ENCODE data around the gene NLRC3. TPM values are rescaled to one million over a fixed set of nuclear protein-coding genes. Genes with fewer than 3 reads are reported as not detected.

Gene NLRC3
- total RNA-seq, 3 donors from 2014 or later, result 0.64 to 1.6 (median 1.3) TPM

DNA sequence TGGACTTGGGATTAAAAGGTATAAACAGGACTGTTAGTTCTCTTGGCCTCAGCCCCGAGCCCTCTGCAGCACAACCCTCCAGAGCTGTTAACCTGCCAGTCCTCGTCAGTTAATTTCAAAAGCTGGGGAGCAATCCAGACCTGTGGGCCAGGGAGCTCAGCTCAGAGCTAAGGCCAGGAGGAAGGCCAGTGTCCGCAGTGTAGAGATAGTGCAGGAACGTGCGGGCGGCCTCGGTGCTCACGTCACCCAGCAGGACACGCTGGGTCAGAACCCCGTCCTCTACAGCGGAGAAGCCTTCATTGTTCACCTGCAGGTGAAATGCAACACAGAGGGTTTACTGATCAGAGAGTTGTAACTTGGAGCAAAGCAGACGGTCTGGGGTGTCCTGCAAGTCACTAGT is 15.4 kb upstream of the NLRC3 start:
- H3K9me3 ChIP-seq, result no peaks in the 10 kb centered on the region
- no peaks in the 10 kb centered on the region for H3K27me3 ChIP-seq
- no peaks in the 10 kb centered on the region for H3K4me1 ChIP-seq
- intact Hi-C loops (cut with DNase I; ENCODE audit: low total_unique reads), result no loop called here
- H3K36me3 ChIP-seq, result no peaks in the 10 kb centered on the region
- H3K27ac ChIP-seq, result no peak overlapping the region
- no peak for TF ChIP-seq CTCF (IDR thresholded peaks at IDR 0.05)
- TF ChIP-seq POLR2AphosphoS5 (IDR thresholded peaks at IDR 0.05), result no peak
- no peak for TF ChIP-seq POLR2A (IDR thresholded peaks at IDR 0.05)
- DNase-seq (ENCODE audit: low spot score in 2 of 2), result no peak
- H3K4me3 ChIP-seq, result no peak overlapping the region

GRCh38 chr16:3591991-3592390 is 14.8 kb upstream of the NLRC3 start:
- Histone ChIP-seq H3K27me3 (no peaks in the 10 kb centered on the region), H3K4me3 (no peak overlapping the region), H3K4me1 (no peaks in the 10 kb centered on the region), H3K9me3 (no peaks in the 10 kb centered on the region), H3K27ac (no peak overlapping the region), H3K36me3 (no peaks in the 10 kb centered on the region)
- intact Hi-C loops (cut with DNase I; ENCODE audit: low total_unique reads), result no loop called here
- no peak for DNase-seq (ENCODE audit: low spot score in 2 of 2)
- no peak for TF ChIP-seq CTCF (IDR thresholded peaks at IDR 0.05)
- no peak for TF ChIP-seq POLR2A (IDR thresholded peaks at IDR 0.05)
- TF ChIP-seq POLR2AphosphoS5 (IDR thresholded peaks at IDR 0.05), result no peak

- Histone ChIP-seq H3K36me3 (no peaks in the 10 kb centered on the region), H3K27ac (no peak overlapping the region), H3K9me3 (no peaks in the 10 kb centered on the region), H3K27me3 (no peaks in the 10 kb centered on the region), H3K4me1 (no peaks in the 10 kb centered on the region), H3K4me3 (no peak overlapping the region)
- intact Hi-C loops (cut with DNase I; ENCODE audit: low total_unique reads), result no loop called here
- TF ChIP-seq POLR2AphosphoS5 (IDR thresholded peaks at IDR 0.05), result no peak
- TF ChIP-seq CTCF (IDR thresholded peaks at IDR 0.05), result no peak
- TF ChIP-seq POLR2A (IDR thresholded peaks at IDR 0.05), result no peak
- DNase-seq (ENCODE audit: low spot score in 2 of 2), result no peak
These were observed 14.2 kb upstream of the NLRC3 start for GRCh38 chr16:3591436-3591803.

- no peaks in the 10 kb centered on the region for H3K9me3 ChIP-seq
- H3K4me1 ChIP-seq, result no peaks in the 10 kb centered on the region
- intact Hi-C loops (cut with DNase I; ENCODE audit: low total_unique reads), result no loop called here
- no peaks in the 10 kb centered on the region for H3K36me3 ChIP-seq
- DNase-seq (ENCODE audit: low spot score in 2 of 2), result no peak
- H3K27me3 ChIP-seq, result no peaks in the 10 kb centered on the region
- no peak overlapping the region for H3K4me3 ChIP-seq
- TF ChIP-seq POLR2AphosphoS5 (IDR thresholded peaks at IDR 0.05), result no peak
- TF ChIP-seq POLR2A (IDR thresholded peaks at IDR 0.05), result no peak
- TF ChIP-seq CTCF (IDR thresholded peaks at IDR 0.05), result no peak
- H3K27ac ChIP-seq, result no peak overlapping the region
These were observed 13.7 kb upstream of the NLRC3 start for GRCh38 chr16:3590736-3591435.

- Histone ChIP-seq H3K36me3 (no peaks in the 10 kb centered on the region), H3K4me3 (no peak overlapping the region), H3K9me3 (no peaks in the 10 kb centered on the region), H3K27ac (no peak overlapping the region), H3K4me1 (no peaks in the 10 kb centered on the region), H3K27me3 (no peaks in the 10 kb centered on the region)
- TF ChIP-seq POLR2AphosphoS5 (IDR thresholded peaks at IDR 0.05) (no peak), CTCF (IDR thresholded peaks at IDR 0.05) (no peak), POLR2A (IDR thresholded peaks at IDR 0.05) (no peak)
- DNase-seq (ENCODE audit: low spot score in 2 of 2), result no peak
- intact Hi-C loops (cut with DNase I; ENCODE audit: low total_unique reads), result no loop called here
These were observed 12.9 kb upstream of the NLRC3 start for GRCh38 chr16:3589991-3590701.

All from breast epithelium (tissue), 4 donors.